HepG2 (cell line): ENCODE measurements around the gene PET100. TPM values are rescaled to one million over a fixed set of nuclear protein-coding genes. Genes with fewer than 3 reads are reported as not detected.

Experiments
- ATAC-seq: fragments of 200-7000 bp; cut with Tn5 transposase; 3 replicates; pipeline ENCODE4 v1.9.1; 2020; ENCODE audit warnings: mild to moderate bottlenecking, moderate library complexity
- BruUV-seq: library from RNA; stranded (reverse); fragments of 400-500 nt; replicated peaks from 2 replicates; lab custom pipeline; 2021; lab: Mats Ljungman, UMichigan
- CTCF ChIA-PET: fragments of 300-600 bp; formaldehyde crosslinking; extraction: SDS; loops from one replicate; lab custom pipeline; 2021; ENCODE audit warnings: low total read pairs, inconsistent platforms, low intra/inter-chr PET ratio; lab: Yijun Ruan, JAX
- POLR2A ChIA-PET: fragments of 350-600 bp; sonication (Branson Sonifier 250); formaldehyde crosslinking; loops from one replicate; lab custom pipeline; 2020; ENCODE audit warnings: antibody characterized with exemption, inconsistent platforms; lab: Yijun Ruan, JAX
- DNase-seq: peaks from one replicate; pipeline ENCODE4 v3.0.0-alpha.2; 2015; ENCODE audit warnings: low spot score
- FAIRE-seq: peaks from 3 replicates; lab custom pipeline; 2011; peaks lifted over from hg19 to GRCh38; lab: Jason Lieb, UNC
- H2AFZ ChIP-seq: one replicate; pipeline ENCODE4 v1.6.1; 2011; ENCODE audit warnings: low read length, inconsistent platforms
- H3K27ac ChIP-seq: fragments of 300-600 bp; 3 replicates; pipeline ENCODE4 v1.8.0; 2011; ENCODE audit warnings: mixed run types, mild to moderate bottlenecking, mixed read lengths, low read length, inconsistent platforms; ENCODE audit not compliant: insufficient read depth; ENCODE audit errors: extremely low read length
- H3K27me3 ChIP-seq, 2 experiments: fragments of 200-600 bp in 1 of 2; 2 replicates in 1 of 2; 3 replicates in 1 of 2; pipeline versions ENCODE4 v1.6.0 to v1.8.0; 2011; ENCODE audit warnings: low read length in 2 of 2, mild to moderate bottlenecking in 2 of 2, moderate library complexity in 2 of 2, inconsistent platforms in 1 of 2; ENCODE audit not compliant: insufficient read depth in 2 of 2, control insufficient read depth in 1 of 2
- H3K36me3 ChIP-seq, 2 experiments: fragments of 200-600 bp in 1 of 2; replicated peaks in 1 of 2; 2 replicates in 1 of 2; 3 replicates in 1 of 2; pipeline versions ENCODE4 v1.5.1 to v1.8.0; 2011; ENCODE audit warnings: low read length in 2 of 2, inconsistent platforms in 1 of 2; ENCODE audit not compliant: insufficient read depth in 2 of 2, control insufficient read depth in 1 of 2
- H3K4me1 ChIP-seq: 2 replicates; pipeline ENCODE4 v1.5.1; 2012; ENCODE audit warnings: low read length, inconsistent platforms; ENCODE audit not compliant: insufficient read depth
- H3K4me2 ChIP-seq: 2 replicates; pipeline ENCODE4 v1.6.0; 2011; ENCODE audit warnings: low read depth, low read length, inconsistent platforms
- H3K4me3 ChIP-seq, 3 experiments: fragments of 200-600 bp in 1 of 3; sonication (generic), shearing (Covaris generic) in 1 of 3; replicated peaks in 1 of 3; 2 replicates each; pipeline ENCODE4 v1.5.1; 2011 to 2016; ENCODE audit warnings: low read length in 3 of 3, inconsistent platforms in 2 of 3, low read depth in 2 of 3, mild to moderate bottlenecking in 2 of 3, control low read depth in 1 of 3, mixed read lengths in 1 of 3; ENCODE audit not compliant: insufficient read depth in 1 of 3
- H3K79me2 ChIP-seq: one replicate; pipeline ENCODE4 v1.6.1; 2011; ENCODE audit warnings: low read length, inconsistent platforms; ENCODE audit not compliant: insufficient read depth
- H3K9ac ChIP-seq: 2 replicates; pipeline ENCODE4 v1.6.0; 2011; ENCODE audit warnings: mild to moderate bottlenecking, low read depth, low read length, inconsistent platforms; ENCODE audit not compliant: insufficient read depth
- H3K9me3 ChIP-seq: 2 replicates; pipeline ENCODE4 v1.5.1; 2012; ENCODE audit warnings: mild to moderate bottlenecking, low read length
- H4K20me1 ChIP-seq: 2 replicates; pipeline ENCODE4 v1.6.0; 2011; ENCODE audit warnings: inconsistent platforms, mild to moderate bottlenecking, low read length, moderate library complexity; ENCODE audit not compliant: insufficient read depth
- FOSL2 ChIP-seq: sonication (generic); formaldehyde crosslinking; IDR thresholded peaks from 2 replicates; pipeline ENCODE4 v1.4.0; 2020; ENCODE audit warnings: missing genetic modification reagents
- FOXA1 ChIP-seq, 2 experiments: fragments of 450-650 bp in 1 of 2; sonication (generic) in 1 of 2; formaldehyde crosslinking in 1 of 2; IDR thresholded peaks; 2 replicates each; pipeline versions ENCODE4 v1.4.0 to v1.6.1; 2016 to 2020; ENCODE audit warnings: missing genetic modification reagents in 1 of 2
- MIER2 ChIP-seq: IDR thresholded peaks from 2 replicates; pipeline ENCODE4 v1.6.1; 2016; ENCODE audit warnings: missing biosample characterization, missing genetic modification reagents
- PAX8 ChIP-seq: sonication (generic); formaldehyde crosslinking; IDR thresholded peaks from 2 replicates; pipeline ENCODE4 v1.8.0; 2022; ENCODE audit warnings: mild to moderate bottlenecking, missing genetic modification reagents, borderline replicate concordance
- RARA ChIP-seq: IDR thresholded peaks from 2 replicates; pipeline ENCODE4 v1.6.1; 2016; ENCODE audit warnings: missing genetic modification reagents, missing compliant biosample characterization
- SCMH1 ChIP-seq: sonication (generic); formaldehyde crosslinking; IDR thresholded peaks from 2 replicates; pipeline ENCODE4 v1.9.0; 2021; ENCODE audit warnings: missing genetic modification reagents, mild to moderate bottlenecking, borderline replicate concordance
- SKI ChIP-seq: fragments of 450-650 bp; IDR thresholded peaks from one replicate; pipeline ENCODE4 v1.6.1; 2018; ENCODE audit warnings: mild to moderate bottlenecking; ENCODE audit not compliant: partially characterized antibody
- SMC3 ChIP-seq: IDR thresholded peaks from 2 replicates; pipeline ENCODE4 v1.6.1; 2011; ENCODE audit warnings: low read length, improper control_type of control experiment
- STAG1 ChIP-seq: sonication (generic); formaldehyde crosslinking; IDR thresholded peaks from 2 replicates; pipeline ENCODE4 v1.4.0; 2020; ENCODE audit warnings: missing genetic modification reagents
- ZKSCAN1 ChIP-seq: fragments of 150-350 bp; IDR thresholded peaks from 2 replicates; pipeline ENCODE4 v1.6.1; 2014; ENCODE audit warnings: low read length
- ZNF136 ChIP-seq: sonication (generic); formaldehyde crosslinking; IDR thresholded peaks from 2 replicates; pipeline ENCODE4 v1.8.1; 2022; ENCODE audit warnings: low read depth, mild to moderate bottlenecking, moderate library complexity, missing genetic modification reagents
- ZNF7 ChIP-seq: IDR thresholded peaks from 2 replicates; pipeline ENCODE4 v1.6.1; 2016; ENCODE audit warnings: missing biosample characterization, missing genetic modification reagents
- ZNF740 ChIP-seq: sonication (generic); formaldehyde crosslinking; IDR thresholded peaks from 2 replicates; pipeline ENCODE4 v1.4.0; 2020; ENCODE audit warnings: missing genetic modification reagents
- WGBS: methylation state at CpG from one replicate; pipeline ENCODE4 v1.1.6; 2017; ENCODE audit warnings: low lambda C conversion rate; 5-methylcytosine and 5-hydroxymethylcytosine counted together
- in situ Hi-C: cut with HindIII; loops from 2 replicates; pipeline ENCODE4 v1.10.0; 2017; ENCODE audit warnings: low pct_unique_long_range_greater_than_20kb; ENCODE audit not compliant: extremely low pct_ligation_motif_present
- intact Hi-C: fragments of 100-400 bp; cut with micrococcal nuclease; formaldehyde crosslinking; loops from one replicate; pipeline ENCODE4 v1.10.0; 2022; ENCODE audit not compliant: unreplicated experiment
- polyA plus RNA-seq, 8 experiments: library from polyadenylated mRNA; depleted of rRNA in 3 of 8; stranded (reverse) in 7 of 8; unstranded in 1 of 8; fragments of >200 nt; fragmentation: Illumina TruSeq in 4 of 8; extraction: Trizol in 4 of 8; gene quantifications; 2 replicates each; pipeline versions ENCODE4 v1.2.1 to v1.2.3, GENCODE V29; 2011 to 2016; ENCODE audit warnings: low read depth in 4 of 8, missing spikeins in 1 of 8, mixed read lengths in 1 of 8; ENCODE audit not compliant: insufficient read depth in 1 of 8
- total RNA-seq, 5 experiments: library from RNA; depleted of rRNA; stranded (reverse); fragments of >200 nt; fragmentation: Illumina TruSeq; extraction: Trizol; gene quantifications; 2 replicates each; pipeline ENCODE4 v1.2.3, GENCODE V29; 2016; ENCODE audit warnings: low read depth in 1 of 5
- TF ChIP-seq, protein P1 (sequence below): sonication (generic); formaldehyde crosslinking; IDR thresholded peaks from 2 replicates; pipeline ENCODE4 v1.5.0; 2020; ENCODE audit warnings: mild to moderate bottlenecking, missing genetic modification reagents, moderate library complexity

PET100 gene
- total and polyA plus RNA-seq, 2 of the 13 experiments (the other 11 are each of a cell fraction or from before 2014, with no cell fraction given) = 22.3 to 66.5 TPM

- peaks cover 48% of the 10 kb centered on the region for H3K79me2 ChIP-seq
- no peak overlapping the region for H3K9ac ChIP-seq
- TSS peak; percentile 71 for BruUV-seq
- peak; percentile 28; the same call in 2 of the 3 replicates for ATAC-seq
- no peak overlapping the region for H2AFZ ChIP-seq
- no peak overlapping the region for H3K27ac ChIP-seq
- peak; percentile 31 for DNase-seq
- in situ Hi-C loops (no loop called here), intact Hi-C loops (no loop called here)
- H3K9me3 ChIP-seq = no peaks in the 10 kb centered on the region
- H3K27me3 ChIP-seq = no peaks in the 10 kb centered on the region
- peaks cover 45% of the 10 kb centered on the region for H3K4me1 ChIP-seq
- POLR2A ChIA-PET = interaction anchor here (1.0 kb wide), 2 partner anchors 10 to 29 kb away, joined by 3 read pairs; no protein-coding TSS in a partner anchor
- FAIRE-seq = peak; percentile 28
- 78% methylated on average over 9 of the region's 9 CpGs for WGBS
- H4K20me1 ChIP-seq = peaks cover 40% of the 10 kb centered on the region
- CTCF ChIA-PET = no interaction called here
- TF ChIP-seq MIER2 (CRISPR knock-in tag) = no peak
- peak; percentile 28; the same call in 1 of the 2 replicates for TF ChIP-seq SMC3
- TF ChIP-seq RARA (CRISPR knock-in tag) = 0 out of 2 replicates have a peak, but pooled peaks have one; percentile 23
- no peak for TF ChIP-seq FOXA1 (IDR thresholded peaks at IDR 0.05)
- peak; percentile 46; the same call in 1 of the 2 replicates for TF ChIP-seq FOXA1 (CRISPR knock-in tag; IDR thresholded peaks at IDR 0.05)
- no peak for TF ChIP-seq SCMH1
- peak; percentile 17 for TF ChIP-seq SKI
- TF ChIP-seq STAG1 (CRISPR knock-in tag) = peak; percentile 21; the same call in 1 of the 2 replicates
- TF ChIP-seq ZNF740 (CRISPR knock-in tag) = no peak
- TF ChIP-seq PAX8 (CRISPR knock-in tag) = no peak
- peak; percentile 89 for TF ChIP-seq ZNF7 (CRISPR knock-in tag)
- TF ChIP-seq ZKSCAN1 = no peak
- TF ChIP-seq FOSL2 = peak; percentile 51
- no peak for TF ChIP-seq ZNF136
- TF ChIP-seq, protein P1, sequence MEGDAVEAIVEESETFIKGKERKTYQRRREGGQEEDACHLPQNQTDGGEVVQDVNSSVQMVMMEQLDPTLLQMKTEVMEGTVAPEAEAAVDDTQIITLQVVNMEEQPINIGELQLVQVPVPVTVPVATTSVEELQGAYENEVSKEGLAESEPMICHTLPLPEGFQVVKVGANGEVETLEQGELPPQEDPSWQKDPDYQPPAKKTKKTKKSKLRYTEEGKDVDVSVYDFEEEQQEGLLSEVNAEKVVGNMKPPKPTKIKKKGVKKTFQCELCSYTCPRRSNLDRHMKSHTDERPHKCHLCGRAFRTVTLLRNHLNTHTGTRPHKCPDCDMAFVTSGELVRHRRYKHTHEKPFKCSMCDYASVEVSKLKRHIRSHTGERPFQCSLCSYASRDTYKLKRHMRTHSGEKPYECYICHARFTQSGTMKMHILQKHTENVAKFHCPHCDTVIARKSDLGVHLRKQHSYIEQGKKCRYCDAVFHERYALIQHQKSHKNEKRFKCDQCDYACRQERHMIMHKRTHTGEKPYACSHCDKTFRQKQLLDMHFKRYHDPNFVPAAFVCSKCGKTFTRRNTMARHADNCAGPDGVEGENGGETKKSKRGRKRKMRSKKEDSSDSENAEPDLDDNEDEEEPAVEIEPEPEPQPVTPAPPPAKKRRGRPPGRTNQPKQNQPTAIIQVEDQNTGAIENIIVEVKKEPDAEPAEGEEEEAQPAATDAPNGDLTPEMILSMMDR (CRISPR knock-in tag) = peak; percentile 40
- H3K4me2 ChIP-seq = peak overlapping the region; percentile 89
- peaks cover 2 to 13% of the 10 kb centered on the region in 2 experiments; a peak in 3 of 5 replicates for H3K36me3 ChIP-seq
- peak overlapping the region in 1 of 3 experiments; percentile 93; a peak in 1 of 6 replicates for H3K4me3 ChIP-seq
Measured at GRCh38 chr19:7597689-7598088, 31.9 kb upstream of the PET100 start.
